SK-N-SH (cell line): Measurements from ENCODE around the gene C1GALT1. TPM values are rescaled to one million over a fixed set of nuclear protein-coding genes. Genes with fewer than 3 reads are reported as not detected.
A peak's percentile ranks its signal among the peaks of the same experiment; 100 is the strongest.

ENCODE experiments used
- CTCF ChIA-PET: fragments of 300-600, 350-600 bp; formaldehyde crosslinking; extraction: SDS; loops from one replicate; lab custom pipeline; 2021; lab: Yijun Ruan, JAX
- POLR2A ChIA-PET: fragments of 350-600 bp; sonication (Branson Sonifier 250); formaldehyde crosslinking; extraction: SDS; loops from one replicate; lab custom pipeline; 2020; ENCODE audit warnings: antibody characterized with exemption, inconsistent platforms; lab: Yijun Ruan, JAX
- DNase-seq: peaks from one replicate; pipeline ENCODE4 v3.0.0; 2012
- H2AFZ ChIP-seq: fragments of 200-600 bp; sonication (generic); 2 replicates; pipeline ENCODE4 v1.8.1; 2016; ENCODE audit warnings: antibody characterized with exemption, mild to moderate bottlenecking, low read depth
- H3F3A ChIP-seq: fragments of 200-600 bp; sonication (generic); replicated peaks from 2 replicates; pipeline ENCODE3; 2016; ENCODE audit warnings: antibody characterized with exemption, mild to moderate bottlenecking; ENCODE audit not compliant: insufficient read depth
- H3K27ac ChIP-seq, 2 experiments: fragments of 200-500 bp in 1 of 2; fragments of 200-600 bp in 1 of 2; sonication (Bioruptor generic) in 1 of 2; sonication (generic), shearing (Covaris generic) in 1 of 2; 2 replicates each; pipeline versions ENCODE4 v1.5.1 to v1.6.1; 2014 to 2016; ENCODE audit warnings: low read depth in 2 of 2, inconsistent platforms in 1 of 2, low read length in 1 of 2, mild to moderate bottlenecking in 1 of 2, mixed read lengths in 1 of 2
- H3K27me3 ChIP-seq: fragments of 200-600 bp; sonication (generic), shearing (Covaris generic); 2 replicates; pipeline ENCODE4 v1.6.1; 2016; ENCODE audit warnings: mixed run types; ENCODE audit not compliant: insufficient read depth
- H3K36me3 ChIP-seq, 2 experiments: fragments of 200-500 bp in 1 of 2; fragments of 200-600 bp in 1 of 2; sonication (Bioruptor generic) in 1 of 2; sonication (generic) in 1 of 2; replicated peaks in 1 of 2; 2 replicates each; pipeline versions ENCODE3 to v1.5.1; 2014 to 2016; ENCODE audit warnings: low read length in 1 of 2, mild to moderate bottlenecking in 1 of 2; ENCODE audit not compliant: insufficient read depth in 2 of 2, control insufficient read depth in 1 of 2
- H3K4me1 ChIP-seq, 2 experiments: fragments of 200-500 bp in 1 of 2; fragments of 200-600 bp in 1 of 2; sonication (Bioruptor generic) in 1 of 2; sonication (generic), shearing (Covaris generic) in 1 of 2; 2 replicates each; pipeline versions ENCODE4 v1.5.1 to v1.6.1; 2014 to 2016; ENCODE audit warnings: low read depth in 1 of 2, low read length in 1 of 2, mixed run types in 1 of 2; ENCODE audit not compliant: insufficient read depth in 2 of 2, control insufficient read depth in 1 of 2
- H3K4me2 ChIP-seq: fragments of 200-600 bp; sonication (generic), shearing (Covaris generic); 2 replicates; pipeline ENCODE4 v1.6.1; 2017; ENCODE audit warnings: mixed run types
- H3K4me3 ChIP-seq, 2 experiments: fragments of 200-500 bp in 1 of 2; fragments of 200-600 bp in 1 of 2; sonication (Bioruptor generic) in 1 of 2; sonication (generic), shearing (Covaris generic) in 1 of 2; 2 replicates each; pipeline versions ENCODE4 v1.5.1 to v1.8.1; 2014 to 2016; ENCODE audit warnings: low read depth in 2 of 2, inconsistent platforms in 1 of 2, low read length in 1 of 2, mild to moderate bottlenecking in 1 of 2, mixed read lengths in 1 of 2, moderate library complexity in 1 of 2
- H3K79me2 ChIP-seq: fragments of 200-600 bp; sonication (generic); 2 replicates; pipeline ENCODE4 v1.8.1; 2017; ENCODE audit warnings: mild to moderate bottlenecking; ENCODE audit not compliant: insufficient read depth
- H3K9ac ChIP-seq: fragments of 200-600 bp; sonication (generic); 2 replicates; pipeline ENCODE4 v1.6.1; 2017; ENCODE audit warnings: mixed run types
- H3K9me2 ChIP-seq: fragments of 200-600 bp; sonication (generic); 2 replicates; pipeline ENCODE4 v1.6.1; 2017; ENCODE audit warnings: mixed run types
- H3K9me3 ChIP-seq: fragments of 200-600 bp; sonication (generic); 2 replicates; pipeline ENCODE4 v1.6.1; 2017; ENCODE audit warnings: mixed run types, mild to moderate bottlenecking, moderate library complexity
- H4K20me1 ChIP-seq: fragments of 200-600 bp; sonication (generic); 2 replicates; pipeline ENCODE4 v1.6.1; 2017; ENCODE audit warnings: mild to moderate bottlenecking, mixed run types; ENCODE audit not compliant: insufficient read depth
- CHD2 ChIP-seq: fragments of 150-350 bp; IDR thresholded peaks from 2 replicates; pipeline ENCODE4 v1.6.1; 2018; ENCODE audit warnings: low read length; ENCODE audit not compliant: partially characterized antibody
- CTCF ChIP-seq: fragments of 200-600 bp; sonication (generic); IDR thresholded peaks from 2 replicates; pipeline ENCODE4 v1.6.1; 2017; ENCODE audit warnings: antibody characterized with exemption, mild to moderate bottlenecking, moderate library complexity
- ELF1 ChIP-seq: IDR thresholded peaks from 2 replicates; pipeline ENCODE4 v1.4.0; 2012
- EP300 ChIP-seq, 2 experiments: IDR thresholded peaks; 2 replicates each; pipeline versions ENCODE4 v1.4.0 to v1.6.1; 2012; ENCODE audit warnings: borderline replicate concordance in 1 of 2, low read depth in 1 of 2, low read length in 1 of 2
- EZH2phosphoT487 ChIP-seq: fragments of 200-600 bp; sonication (generic); IDR thresholded peaks from 2 replicates; pipeline ENCODE4 v1.6.1; 2017; ENCODE audit warnings: low read depth, mixed run types, mild to moderate bottlenecking, antibody characterized with exemption, moderate library complexity, borderline replicate concordance
- FOSL2 ChIP-seq: IDR thresholded peaks from 2 replicates; pipeline ENCODE4 v1.4.0; 2012; ENCODE audit warnings: low read depth, mild to moderate bottlenecking, moderate library complexity, borderline replicate concordance
- FOXM1 ChIP-seq: IDR thresholded peaks from 2 replicates; pipeline ENCODE4 v1.4.0; 2012; ENCODE audit warnings: low read depth, mild to moderate bottlenecking
- GABPA ChIP-seq: IDR thresholded peaks from 2 replicates; pipeline ENCODE4 v1.4.0; 2012; ENCODE audit warnings: low read depth, mild to moderate bottlenecking
- GATA2 ChIP-seq: sonication (generic); formaldehyde crosslinking; IDR thresholded peaks from 2 replicates; pipeline ENCODE4 v1.5.0; 2020; ENCODE audit warnings: mild to moderate bottlenecking, missing genetic modification reagents
- IRF3 ChIP-seq: fragments of 150-350 bp; IDR thresholded peaks from 2 replicates; pipeline ENCODE4 v1.6.1; 2016; ENCODE audit warnings: mild to moderate bottlenecking, low read depth, low read length
- JUND ChIP-seq: IDR thresholded peaks from 2 replicates; pipeline ENCODE4 v1.4.0; 2012
- MAX ChIP-seq: IDR thresholded peaks from 2 replicates; pipeline ENCODE4 v1.4.0; 2012; ENCODE audit warnings: low read depth
- MEF2A ChIP-seq: IDR thresholded peaks from 2 replicates; pipeline ENCODE4 v1.4.0; 2012; ENCODE audit warnings: low read depth, borderline replicate concordance
- MXI1 ChIP-seq: IDR thresholded peaks from 2 replicates; pipeline ENCODE4 v1.6.1; 2012; ENCODE audit warnings: mild to moderate bottlenecking, low read depth, low read length, improper control_type of control experiment
- NFIC ChIP-seq: IDR thresholded peaks from 2 replicates; pipeline ENCODE4 v1.4.0; 2012; ENCODE audit warnings: borderline replicate concordance
- NRF1 ChIP-seq: IDR thresholded peaks from 2 replicates; pipeline ENCODE4 v1.6.1; 2012; ENCODE audit warnings: low read depth, mild to moderate bottlenecking, low read length
- POLR2AphosphoS5 ChIP-seq: IDR thresholded peaks from 2 replicates; pipeline ENCODE4 v1.6.1; 2012; ENCODE audit warnings: low read depth, low read length
- RAD21 ChIP-seq: IDR thresholded peaks from 2 replicates; pipeline ENCODE4 v1.6.1; 2012; ENCODE audit warnings: mild to moderate bottlenecking, low read length
- RCOR1 ChIP-seq: fragments of 150-350 bp; IDR thresholded peaks from 2 replicates; pipeline ENCODE4 v1.6.1; 2017; ENCODE audit warnings: antibody characterized with exemption, low read length
- RFX5 ChIP-seq: IDR thresholded peaks from 2 replicates; pipeline ENCODE4 v1.6.1; 2012; ENCODE audit warnings: mild to moderate bottlenecking, improper control_type of control experiment, low read length
- RXRA ChIP-seq: IDR thresholded peaks from 2 replicates; pipeline ENCODE4 v1.4.0; 2012; ENCODE audit warnings: low read depth, mild to moderate bottlenecking, borderline replicate concordance
- SIN3A ChIP-seq: IDR thresholded peaks from 2 replicates; pipeline ENCODE4 v1.6.1; 2012; ENCODE audit warnings: low read depth, mild to moderate bottlenecking, low read length, moderate library complexity, borderline replicate concordance
- SMC3 ChIP-seq: IDR thresholded peaks from 2 replicates; pipeline ENCODE4 v1.6.1; 2012; ENCODE audit warnings: low read depth, low read length, improper control_type of control experiment
- TAF1 ChIP-seq: IDR thresholded peaks from 2 replicates; pipeline ENCODE4 v1.6.1; 2012; ENCODE audit warnings: low read depth, mild to moderate bottlenecking, low read length, moderate library complexity, borderline replicate concordance
- TCF12 ChIP-seq: IDR thresholded peaks from 2 replicates; pipeline ENCODE4 v1.4.0; 2012
- TEAD4 ChIP-seq: IDR thresholded peaks from 2 replicates; pipeline ENCODE4 v1.4.0; 2012; ENCODE audit warnings: mild to moderate bottlenecking, borderline replicate concordance; ENCODE audit not compliant: insufficient read depth
- USF1 ChIP-seq: IDR thresholded peaks from 2 replicates; pipeline ENCODE4 v1.4.0; 2012; ENCODE audit warnings: low read depth, borderline replicate concordance
- YY1 ChIP-seq: IDR thresholded peaks from 2 replicates; pipeline ENCODE4 v1.4.0; 2012; ENCODE audit warnings: low read depth, mild to moderate bottlenecking
- WGBS: methylation state at CpG from one replicate; pipeline ENCODE4 v1.1.6; 2017; ENCODE audit warnings: low lambda C conversion rate; 5-methylcytosine and 5-hydroxymethylcytosine counted together
- polyA plus RNA-seq, 3 experiments: library from polyadenylated mRNA; depleted of rRNA; stranded (reverse); fragments of >200 nt; gene quantifications; 2 replicates each; pipeline ENCODE4 v1.2.3, GENCODE V29; 2012

C1GALT1 gene
- 15.2 and 16.4 TPM in 2 replicates for polyA plus RNA-seq (2012; rRNA removed)
- 21.5 and 25.5 TPM in 2 replicates for polyA plus RNA-seq (2012; cell fraction: cytosol; rRNA removed)
- 10.5 and 18.6 TPM in 2 replicates for polyA plus RNA-seq (2012; cell fraction: nucleus; rRNA removed)

GRCh38 chr7:7182156-7183060 is at the start of gene C1GALT1:
Gene C1GALT1 (plus strand): TSS chr7:7182544. CDS start chr7:7234320, 51,776 bp downstream.
- Histone ChIP-seq H3K9me3 (no peaks in the 10 kb centered on the region), H2AFZ (peak within 1 kb of the TSS; percentile 92), H3K36me3 (peaks cover 0 to 7% of the 10 kb centered on the region in 2 experiments), H3F3A (peaks cover 24% of the 10 kb centered on the region), H4K20me1 (no peaks in the 10 kb centered on the region), H3K4me2 (peak within 1 kb of the TSS; percentile 86), H3K4me1 (peaks cover 13 to 19% of the 10 kb centered on the region in 2 experiments; a peak in 3 of 4 replicates), H3K9ac (peak within 1 kb of the TSS; percentile 81), H3K27ac (peak within 1 kb of the TSS; percentile 85 to 99), H3K4me3 (peak within 1 kb of the TSS; percentile 78 to 100), H3K9me2 (no peaks in the 10 kb centered on the region), H3K79me2 (peaks cover 43% of the 10 kb centered on the region), H3K27me3 (no peaks in the 10 kb centered on the region)
- DNase-seq: peak; percentile 98
- WGBS: 0% methylated on average over 49 of the region's 82 CpGs
- ChIA-PET POLR2A (interaction anchor here (0.9 to 1.3 kb wide), 3 partner anchors 9 to 460 kb away, joined by 3 read pairs; no protein-coding TSS in a partner anchor), CTCF (interaction anchor here (0.6 to 2.4 kb wide), 28 partner anchors 9 to 1113 kb away, joined by 3 to 14 read pairs (median 4); no protein-coding TSS in a partner anchor)
- TF ChIP-seq TCF12 (no peak; the same call in 1 of the 2 replicates), GABPA (no peak), NRF1 (peak; percentile 52), MXI1 (peak; percentile 33; the same call in 1 of the 2 replicates), ELF1 (no peak; the same call in 1 of the 2 replicates), TAF1 (peak; percentile 97), GATA2 (CRISPR knock-in tag) (peak; percentile 8; the same call in 1 of the 2 replicates), USF1 (no peak; the same call in 1 of the 2 replicates), RXRA (no peak), IRF3 (no peak), POLR2AphosphoS5 (peak; percentile 97), MEF2A (no peak), CTCF (peak; percentile 54), TEAD4 (peak; percentile 9; the same call in 1 of the 2 replicates), FOSL2 (no peak), SMC3 (peak; percentile 11; the same call in 1 of the 2 replicates), SIN3A (peak; percentile 86), RFX5 (peak; percentile 48; the same call in 1 of the 2 replicates), YY1 (peak; percentile 38; the same call in 1 of the 2 replicates), EZH2phosphoT487 (no peak), JUND (no peak), FOXM1 (no peak), EP300 (IDR thresholded peaks at IDR 0.05; ENCODE audit: borderline replicate concordance in 1 of 2, low read depth in 1 of 2, low read length in 1 of 2) (0 out of 4 replicates have a peak, but pooled peaks of 1 of the 2 experiments have one; percentile 11), MAX (peak; percentile 36), NFIC (no peak), CHD2 (peak; percentile 53), RAD21 (peak; percentile 52), RCOR1 (no peak)
